ENCODE data around the gene HSD17B2.

DNA sequence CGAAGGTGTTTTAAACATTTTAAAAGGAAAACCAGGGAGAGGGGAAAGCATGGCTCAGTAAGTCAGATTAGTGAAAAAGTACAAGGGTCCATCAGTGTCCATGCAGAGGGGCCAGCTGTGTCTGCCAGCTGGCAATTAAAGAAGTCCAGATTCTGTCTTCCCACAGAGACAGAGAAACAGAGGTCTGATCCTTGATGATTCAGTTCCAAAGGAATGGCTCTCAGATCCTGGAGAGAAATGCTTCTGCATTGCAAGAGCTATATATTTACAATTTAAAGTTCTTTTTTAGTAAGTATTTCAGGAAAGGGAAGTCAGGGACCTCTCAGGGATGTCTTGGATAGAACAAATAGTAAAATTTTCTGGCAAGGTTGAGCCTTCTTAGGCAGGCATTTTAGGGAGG is 56.2 kb downstream of the HSD17B2 start:
- TF ChIP-seq POLR2A (IDR thresholded peaks at IDR 0.05) = no peak
- TF ChIP-seq, protein P1, sequence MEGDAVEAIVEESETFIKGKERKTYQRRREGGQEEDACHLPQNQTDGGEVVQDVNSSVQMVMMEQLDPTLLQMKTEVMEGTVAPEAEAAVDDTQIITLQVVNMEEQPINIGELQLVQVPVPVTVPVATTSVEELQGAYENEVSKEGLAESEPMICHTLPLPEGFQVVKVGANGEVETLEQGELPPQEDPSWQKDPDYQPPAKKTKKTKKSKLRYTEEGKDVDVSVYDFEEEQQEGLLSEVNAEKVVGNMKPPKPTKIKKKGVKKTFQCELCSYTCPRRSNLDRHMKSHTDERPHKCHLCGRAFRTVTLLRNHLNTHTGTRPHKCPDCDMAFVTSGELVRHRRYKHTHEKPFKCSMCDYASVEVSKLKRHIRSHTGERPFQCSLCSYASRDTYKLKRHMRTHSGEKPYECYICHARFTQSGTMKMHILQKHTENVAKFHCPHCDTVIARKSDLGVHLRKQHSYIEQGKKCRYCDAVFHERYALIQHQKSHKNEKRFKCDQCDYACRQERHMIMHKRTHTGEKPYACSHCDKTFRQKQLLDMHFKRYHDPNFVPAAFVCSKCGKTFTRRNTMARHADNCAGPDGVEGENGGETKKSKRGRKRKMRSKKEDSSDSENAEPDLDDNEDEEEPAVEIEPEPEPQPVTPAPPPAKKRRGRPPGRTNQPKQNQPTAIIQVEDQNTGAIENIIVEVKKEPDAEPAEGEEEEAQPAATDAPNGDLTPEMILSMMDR (IDR thresholded peaks at IDR 0.05) = no peak
